WERI-Rb-1 (cell line): ENCODE data around the gene SSBP3.

Experiments
- DNase-seq: peaks from one replicate; pipeline ENCODE4 v3.0.0-alpha.2; 2020
- H3K27ac ChIP-seq: fragments of 250-450 bp; sonication (Bioruptor Pico); 2 replicates; pipeline ENCODE4 v1.5.1; 2020; ENCODE audit warnings: mild to moderate bottlenecking, moderate library complexity
- H3K27me3 ChIP-seq: fragments of 250-450 bp; sonication (Bioruptor Pico); 2 replicates; pipeline ENCODE4 v1.5.1; 2021; ENCODE audit warnings: mild to moderate bottlenecking, low read depth, moderate library complexity; ENCODE audit not compliant: insufficient read depth, severe bottlenecking
- H3K36me3 ChIP-seq: fragments of 250-450 bp; sonication (Bioruptor Pico); 2 replicates; pipeline ENCODE4 v1.5.1; 2020; ENCODE audit warnings: mild to moderate bottlenecking, moderate library complexity
- H3K4me3 ChIP-seq: 2 replicates; pipeline ENCODE4 v1.5.1; 2011; ENCODE audit warnings: low read depth, mild to moderate bottlenecking, control low read depth, low read length
- H3K9me3 ChIP-seq: fragments of 250-450 bp; sonication (Bioruptor Pico); 2 replicates; pipeline ENCODE4 v1.5.1; 2021; ENCODE audit warnings: mild to moderate bottlenecking, moderate library complexity; ENCODE audit not compliant: severe bottlenecking
- TF ChIP-seq, protein P1 (sequence below): IDR thresholded peaks from 2 replicates; pipeline ENCODE4 v1.5.1; 2011; ENCODE audit warnings: low read depth, mild to moderate bottlenecking, control low read depth, inconsistent platforms, low read length

SSBP3 gene

DNA sequence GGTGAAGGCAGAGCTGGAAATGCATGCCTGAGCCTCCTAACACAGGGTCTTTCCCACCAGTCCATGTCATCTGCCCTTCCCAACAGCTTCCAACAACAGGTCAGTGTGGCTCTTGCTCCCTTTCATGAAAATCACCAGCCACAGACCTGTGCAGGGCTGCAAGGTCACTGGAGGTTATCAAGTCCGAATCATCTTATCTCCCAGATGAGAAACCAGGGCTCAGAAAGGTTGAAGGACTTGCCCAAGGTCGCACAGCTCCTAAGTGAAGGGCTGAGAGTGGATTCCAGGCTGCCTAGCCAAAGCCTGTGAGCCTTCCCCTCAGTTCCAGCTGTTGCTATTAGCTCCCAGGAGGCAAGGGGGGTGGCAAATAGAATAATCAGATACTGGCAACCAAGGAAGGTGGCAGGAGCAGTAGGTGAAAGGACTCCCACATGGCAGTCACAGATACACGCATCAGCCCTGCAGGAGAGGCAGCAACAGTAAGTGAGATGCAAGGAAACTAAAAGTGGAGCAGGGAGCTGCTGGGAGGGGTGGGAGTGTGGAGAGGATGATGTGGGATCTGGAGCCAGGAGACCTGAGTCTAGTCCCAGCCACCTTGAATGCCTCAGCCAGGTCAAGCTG, 74.2 kb downstream of the SSBP3 start:
- H3K36me3 ChIP-seq: peaks cover 57% of the 10 kb centered on the region
- peak overlapping the region; percentile 100 for H3K27ac ChIP-seq
- peak; percentile 77 for DNase-seq

DNA sequence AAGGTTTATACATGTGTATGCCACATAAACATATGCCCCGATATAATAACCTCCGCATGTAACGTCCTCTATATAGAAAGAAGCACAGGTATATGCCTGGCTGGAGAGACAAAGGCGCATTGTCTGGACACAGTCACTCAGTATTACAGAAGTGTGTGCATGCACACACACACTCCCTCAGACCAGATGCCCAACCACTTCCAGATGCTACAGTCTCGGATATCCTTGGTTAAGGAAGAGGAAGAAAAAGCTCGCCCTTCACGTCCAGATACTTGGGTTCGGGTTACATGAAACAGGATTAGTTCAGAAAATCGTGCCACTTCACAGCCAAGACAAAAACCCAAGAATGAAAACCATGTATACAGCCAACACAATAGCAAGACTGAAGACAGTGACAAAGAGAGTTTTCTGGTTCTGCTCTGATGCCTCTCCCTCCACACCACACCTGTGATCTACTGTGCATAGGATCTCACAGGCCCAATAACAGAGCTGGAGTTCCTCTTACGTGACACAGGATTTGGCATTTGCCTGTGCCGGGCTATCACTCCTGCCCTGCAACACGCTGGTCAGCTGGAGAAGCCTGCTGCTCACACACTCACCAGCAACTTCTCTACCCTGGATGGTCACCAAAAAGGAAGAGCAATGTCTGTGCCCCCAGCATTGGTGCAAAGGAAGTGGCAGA, 75.0 kb downstream of the SSBP3 start:
- TF ChIP-seq, protein P1, sequence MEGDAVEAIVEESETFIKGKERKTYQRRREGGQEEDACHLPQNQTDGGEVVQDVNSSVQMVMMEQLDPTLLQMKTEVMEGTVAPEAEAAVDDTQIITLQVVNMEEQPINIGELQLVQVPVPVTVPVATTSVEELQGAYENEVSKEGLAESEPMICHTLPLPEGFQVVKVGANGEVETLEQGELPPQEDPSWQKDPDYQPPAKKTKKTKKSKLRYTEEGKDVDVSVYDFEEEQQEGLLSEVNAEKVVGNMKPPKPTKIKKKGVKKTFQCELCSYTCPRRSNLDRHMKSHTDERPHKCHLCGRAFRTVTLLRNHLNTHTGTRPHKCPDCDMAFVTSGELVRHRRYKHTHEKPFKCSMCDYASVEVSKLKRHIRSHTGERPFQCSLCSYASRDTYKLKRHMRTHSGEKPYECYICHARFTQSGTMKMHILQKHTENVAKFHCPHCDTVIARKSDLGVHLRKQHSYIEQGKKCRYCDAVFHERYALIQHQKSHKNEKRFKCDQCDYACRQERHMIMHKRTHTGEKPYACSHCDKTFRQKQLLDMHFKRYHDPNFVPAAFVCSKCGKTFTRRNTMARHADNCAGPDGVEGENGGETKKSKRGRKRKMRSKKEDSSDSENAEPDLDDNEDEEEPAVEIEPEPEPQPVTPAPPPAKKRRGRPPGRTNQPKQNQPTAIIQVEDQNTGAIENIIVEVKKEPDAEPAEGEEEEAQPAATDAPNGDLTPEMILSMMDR: no peak
- DNase-seq: no peak
- Histone ChIP-seq H3K4me3 (no peak overlapping the region), H3K36me3 (peaks cover 50% of the 10 kb centered on the region), H3K9me3 (no peaks in the 10 kb centered on the region), H3K27me3 (no peaks in the 10 kb centered on the region), H3K27ac (peak overlapping the region; percentile 100)

More for the DNA sequence above, 74.2 kb downstream of the SSBP3 start:
- no peak overlapping the region for H3K4me3 ChIP-seq
- H3K27me3 ChIP-seq: no peaks in the 10 kb centered on the region
- TF ChIP-seq, protein P1: no peak
- no peaks in the 10 kb centered on the region for H3K9me3 ChIP-seq

DNA sequence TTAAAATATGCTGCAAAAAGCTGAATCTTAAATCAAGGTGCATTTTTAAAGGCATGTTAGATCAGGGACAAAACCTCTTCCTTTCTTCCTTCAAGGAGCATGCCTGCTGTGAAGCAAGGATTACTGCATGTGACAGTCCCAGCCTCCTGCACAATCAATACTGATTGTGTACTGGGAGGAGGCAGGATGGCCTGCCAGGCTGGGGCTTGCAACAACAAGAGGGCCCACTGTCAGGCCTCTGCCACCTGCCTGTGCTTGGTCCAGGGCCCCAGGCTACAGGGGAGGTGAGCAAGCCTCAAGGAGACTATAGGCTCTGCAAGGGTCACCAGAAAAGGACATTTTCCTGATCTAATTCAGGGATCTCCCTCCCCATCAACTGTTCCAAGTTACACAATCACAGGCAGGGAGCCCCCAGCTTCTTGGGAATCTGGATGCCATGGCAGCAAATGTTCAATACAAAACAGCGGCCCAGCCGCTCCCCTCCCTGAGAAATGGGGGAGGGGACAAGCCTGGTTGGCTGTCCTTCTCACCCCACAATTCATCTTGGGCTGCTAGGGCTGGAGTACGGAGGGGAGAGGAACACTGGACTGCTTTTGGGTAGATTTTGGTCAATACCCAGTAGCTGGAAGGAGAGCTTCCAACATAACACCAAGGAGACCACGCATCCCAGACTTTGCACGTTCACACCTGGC, 76.7 kb downstream of the SSBP3 start:
- Histone ChIP-seq H3K4me3 (no peak overlapping the region), H3K36me3 (peaks cover 37% of the 10 kb centered on the region), H3K27ac (peak overlapping the region; percentile 100), H3K9me3 (no peaks in the 10 kb centered on the region), H3K27me3 (no peaks in the 10 kb centered on the region)
- DNase-seq: peak; percentile 65
- TF ChIP-seq, protein P1: no peak

DNA sequence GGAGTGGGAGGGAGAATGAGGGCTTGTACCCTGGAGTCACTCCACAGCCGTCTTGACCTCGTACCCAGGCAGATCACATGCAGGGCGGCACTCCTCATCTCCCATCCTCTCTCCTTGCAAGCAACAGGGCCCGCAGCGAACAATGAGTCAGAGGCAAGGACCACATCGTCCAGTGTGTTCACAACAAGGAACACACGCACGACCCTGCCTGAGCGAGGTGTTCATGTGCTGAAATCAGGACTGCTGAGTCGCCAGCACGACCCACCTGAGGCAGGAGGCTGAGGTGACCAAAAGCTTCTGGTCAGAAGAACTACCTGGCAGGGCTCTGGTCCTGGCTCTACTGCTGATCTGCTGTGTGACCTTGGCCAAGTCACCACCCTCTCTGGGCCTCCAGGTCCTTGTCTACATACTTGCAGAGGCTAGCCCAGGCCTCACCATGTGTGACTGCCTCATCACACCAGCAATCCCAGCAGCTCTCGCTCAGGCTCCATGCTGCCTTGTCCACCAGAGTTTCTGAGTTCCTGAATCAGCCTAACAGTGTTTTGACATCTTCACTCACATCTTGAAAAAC, 78.0 kb downstream of the SSBP3 start:
- TF ChIP-seq, protein P1: no peak
- Histone ChIP-seq H3K4me3 (no peak overlapping the region), H3K9me3 (no peaks in the 10 kb centered on the region), H3K27me3 (no peaks in the 10 kb centered on the region), H3K27ac (peak overlapping the region; percentile 100), H3K36me3 (peaks cover 34% of the 10 kb centered on the region)
- DNase-seq: no peak

DNA sequence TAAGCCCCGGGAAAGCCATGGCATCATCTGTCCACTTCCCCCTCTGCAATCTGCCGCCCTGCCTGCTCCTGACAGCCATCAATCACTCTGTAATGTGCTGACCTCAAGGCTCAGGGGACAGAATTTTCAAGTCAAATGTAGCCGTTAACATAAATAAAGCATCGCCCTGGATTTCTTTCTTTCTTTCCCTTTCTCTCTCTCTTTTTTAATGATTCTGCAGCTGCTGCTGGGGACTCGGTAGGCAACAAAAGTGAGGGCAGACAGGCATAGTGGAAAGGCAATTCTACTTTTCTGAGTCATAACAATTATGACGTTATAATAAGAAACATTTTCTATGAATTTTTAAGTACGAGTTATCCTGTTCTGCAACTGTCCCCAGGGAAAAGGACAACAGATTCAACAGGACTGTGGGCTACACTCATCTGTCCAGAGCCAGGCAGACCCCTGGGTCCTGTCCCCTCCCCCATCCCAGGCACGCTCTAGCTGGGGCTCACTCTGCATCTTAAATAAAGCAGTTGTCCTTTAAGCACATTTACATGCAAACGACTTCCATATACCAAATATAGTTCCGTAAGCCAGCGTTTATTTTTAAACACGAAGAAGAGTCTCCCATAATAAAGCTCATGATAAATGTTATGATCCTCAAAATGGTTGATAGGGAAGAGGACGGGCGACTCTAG, 78.7 kb downstream of the SSBP3 start:
- DNase-seq: peak; percentile 93
- Histone ChIP-seq H3K9me3 (no peaks in the 10 kb centered on the region), H3K4me3 (peak overlapping the region; percentile 31), H3K36me3 (peaks cover 34% of the 10 kb centered on the region), H3K27ac (peak overlapping the region; percentile 100), H3K27me3 (no peaks in the 10 kb centered on the region)
- TF ChIP-seq, protein P1: no peak
